GM12875 (cell line): Measurements from ENCODE around the gene VAV2.

Source experiments
- H3K4me3 ChIP-seq: one replicate; pipeline ENCODE4 v1.5.1; 2011; ENCODE audit warnings: low read depth, low read length, control low read depth
- TF ChIP-seq, protein P1 (sequence below): IDR thresholded peaks from 2 replicates; pipeline ENCODE4 v1.5.1; 2011; ENCODE audit warnings: low read depth, mild to moderate bottlenecking, control low read depth, inconsistent platforms, low read length, moderate library complexity, borderline replicate concordance; ENCODE audit not compliant: insufficient read depth

VAV2 gene

DNA sequence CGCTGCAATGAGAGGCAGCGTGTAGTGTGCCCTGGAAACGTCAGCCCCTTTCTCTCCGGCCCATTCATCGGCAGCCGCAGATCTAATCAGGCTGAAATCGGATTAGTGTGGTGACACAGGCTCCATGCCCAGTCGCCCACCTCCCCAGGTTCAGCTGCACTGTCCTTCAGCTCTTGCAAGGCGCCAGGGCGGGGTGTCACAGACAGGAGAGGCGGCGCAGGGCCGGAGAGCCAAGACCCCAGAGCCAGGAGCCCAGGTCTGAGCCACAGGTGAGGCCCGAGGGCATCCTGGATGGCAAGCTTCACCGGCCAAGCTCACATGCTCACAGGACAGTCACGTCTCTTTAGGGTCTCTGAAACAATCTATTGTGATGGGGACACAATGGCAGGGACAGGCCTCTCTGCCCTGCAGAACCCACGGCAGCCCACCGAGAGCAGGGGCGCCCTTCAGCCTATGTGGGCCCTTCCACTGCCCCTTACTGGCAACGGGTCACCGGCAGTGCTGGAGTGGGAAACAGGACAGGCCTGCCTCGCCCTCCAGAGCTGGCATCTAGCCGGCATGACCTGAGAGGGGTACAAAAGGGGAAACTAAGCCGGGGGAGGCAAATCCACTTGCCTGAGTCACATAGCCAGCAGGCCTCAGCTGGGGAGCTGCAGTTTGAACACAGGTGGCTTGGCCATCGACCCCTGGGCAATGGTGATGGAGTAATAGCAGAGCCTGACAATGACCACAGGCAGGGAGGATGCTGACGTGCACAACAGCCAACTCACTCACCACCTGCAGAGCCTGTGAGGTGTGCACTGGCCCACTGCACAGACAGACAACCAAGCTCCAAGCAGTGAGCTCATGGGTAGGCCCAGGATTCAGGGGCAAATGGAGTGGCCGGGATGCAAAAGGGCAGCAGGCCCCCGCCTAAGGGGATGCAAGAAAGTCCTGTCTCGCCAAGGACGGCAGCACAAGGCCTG is 48.1 kb downstream of the VAV2 start:
- H3K4me3 ChIP-seq = no peak overlapping the region
- TF ChIP-seq, protein P1, sequence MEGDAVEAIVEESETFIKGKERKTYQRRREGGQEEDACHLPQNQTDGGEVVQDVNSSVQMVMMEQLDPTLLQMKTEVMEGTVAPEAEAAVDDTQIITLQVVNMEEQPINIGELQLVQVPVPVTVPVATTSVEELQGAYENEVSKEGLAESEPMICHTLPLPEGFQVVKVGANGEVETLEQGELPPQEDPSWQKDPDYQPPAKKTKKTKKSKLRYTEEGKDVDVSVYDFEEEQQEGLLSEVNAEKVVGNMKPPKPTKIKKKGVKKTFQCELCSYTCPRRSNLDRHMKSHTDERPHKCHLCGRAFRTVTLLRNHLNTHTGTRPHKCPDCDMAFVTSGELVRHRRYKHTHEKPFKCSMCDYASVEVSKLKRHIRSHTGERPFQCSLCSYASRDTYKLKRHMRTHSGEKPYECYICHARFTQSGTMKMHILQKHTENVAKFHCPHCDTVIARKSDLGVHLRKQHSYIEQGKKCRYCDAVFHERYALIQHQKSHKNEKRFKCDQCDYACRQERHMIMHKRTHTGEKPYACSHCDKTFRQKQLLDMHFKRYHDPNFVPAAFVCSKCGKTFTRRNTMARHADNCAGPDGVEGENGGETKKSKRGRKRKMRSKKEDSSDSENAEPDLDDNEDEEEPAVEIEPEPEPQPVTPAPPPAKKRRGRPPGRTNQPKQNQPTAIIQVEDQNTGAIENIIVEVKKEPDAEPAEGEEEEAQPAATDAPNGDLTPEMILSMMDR = no peak

DNA sequence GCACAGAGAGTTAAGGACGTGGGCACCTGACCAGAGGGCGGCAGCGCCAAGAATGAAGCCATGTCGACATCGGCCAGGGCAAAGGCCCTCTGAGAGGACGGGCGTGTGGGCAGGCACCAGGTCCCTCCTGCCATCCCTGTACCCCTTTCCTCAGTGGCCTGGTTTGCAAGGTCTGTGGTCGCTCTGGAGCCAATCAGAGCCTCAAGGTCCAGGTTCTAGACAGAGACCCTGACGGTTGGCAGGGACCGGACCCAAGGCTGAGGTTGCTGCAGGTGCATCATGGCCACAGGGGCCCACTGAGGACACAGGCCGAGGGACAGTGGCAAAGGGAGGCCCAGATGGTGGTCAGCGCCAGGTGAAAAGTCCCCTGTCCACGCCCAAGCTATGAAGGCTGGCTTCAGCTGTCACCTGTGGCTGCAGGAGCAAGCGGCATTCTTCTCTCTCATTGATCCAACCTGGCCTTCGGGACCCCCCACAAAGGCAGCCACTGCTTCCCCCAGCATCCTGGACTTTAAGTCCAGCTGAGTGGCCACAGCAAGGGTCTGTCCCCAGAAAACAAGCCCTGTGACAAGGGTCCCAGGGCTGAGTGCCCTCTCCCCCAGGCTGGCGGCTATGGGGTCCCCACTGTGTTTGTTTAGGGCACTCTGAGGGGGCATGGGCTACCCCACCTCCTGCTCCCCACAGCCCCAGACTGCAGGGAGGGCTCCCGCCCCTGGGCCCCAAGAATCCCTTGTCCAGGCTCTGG is 48.9 kb downstream of the VAV2 start:
- TF ChIP-seq, protein P1 = no peak
- no peak overlapping the region for H3K4me3 ChIP-seq

DNA sequence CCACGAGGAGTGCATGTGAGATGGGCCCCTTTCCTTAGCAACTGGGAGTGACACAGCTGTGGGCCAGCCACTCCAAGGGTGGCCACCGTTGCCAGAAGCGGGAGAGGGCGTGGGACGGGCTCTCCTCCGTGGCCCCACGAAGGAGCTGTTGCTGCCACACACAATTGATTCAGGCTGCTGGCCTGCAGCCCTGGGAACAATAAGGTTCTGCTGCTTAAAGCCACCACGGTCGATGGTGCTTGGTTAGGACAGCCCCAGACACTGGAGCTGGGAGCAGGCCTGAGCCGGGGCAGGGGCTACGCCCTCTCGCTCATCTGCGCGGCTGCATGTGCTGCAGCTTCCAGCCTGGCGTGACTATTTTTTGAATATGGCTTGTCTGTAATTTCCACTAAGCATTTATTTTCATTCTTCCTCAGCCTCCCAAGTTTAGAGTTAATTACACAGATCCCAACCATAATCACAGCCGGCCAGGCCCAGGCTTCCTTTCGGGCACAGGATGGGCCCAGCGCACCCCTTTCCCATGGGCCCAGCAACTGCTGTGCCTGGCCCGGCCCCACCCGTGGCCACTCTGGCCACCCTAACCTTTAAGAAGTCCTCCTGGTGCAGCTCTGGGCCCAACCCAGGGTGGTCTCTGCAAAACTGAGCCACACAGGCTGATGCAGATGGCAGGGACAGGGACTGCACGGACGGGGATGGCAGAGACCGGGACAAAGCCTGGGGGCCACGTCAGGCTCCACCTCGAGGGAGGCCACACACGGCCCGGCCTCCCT is 49.7 kb downstream of the VAV2 start:
- H3K4me3 ChIP-seq = no peak overlapping the region
- TF ChIP-seq, protein P1 = no peak

DNA sequence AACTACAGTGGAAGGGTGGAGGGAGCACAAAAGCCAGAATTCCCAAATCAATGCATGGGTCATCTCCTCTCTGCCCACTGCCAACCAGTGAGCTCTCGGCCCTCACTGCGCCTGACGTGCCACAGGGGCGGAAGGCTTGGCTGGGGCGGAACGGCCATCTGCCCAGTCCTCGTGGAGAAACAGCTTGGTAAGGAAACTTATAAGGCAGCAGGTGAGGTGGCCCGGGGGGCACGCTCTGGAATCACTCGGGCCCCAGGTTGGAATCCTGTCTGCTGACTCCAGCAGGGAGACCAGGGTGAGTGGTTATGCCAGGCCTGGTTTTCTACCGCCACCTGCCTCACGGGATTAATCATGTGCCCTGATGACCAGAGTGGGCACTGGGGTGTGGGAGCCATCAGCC is 52.3 kb downstream of the VAV2 start:
- H3K4me3 ChIP-seq = no peak overlapping the region
- TF ChIP-seq, protein P1 = no peak

DNA sequence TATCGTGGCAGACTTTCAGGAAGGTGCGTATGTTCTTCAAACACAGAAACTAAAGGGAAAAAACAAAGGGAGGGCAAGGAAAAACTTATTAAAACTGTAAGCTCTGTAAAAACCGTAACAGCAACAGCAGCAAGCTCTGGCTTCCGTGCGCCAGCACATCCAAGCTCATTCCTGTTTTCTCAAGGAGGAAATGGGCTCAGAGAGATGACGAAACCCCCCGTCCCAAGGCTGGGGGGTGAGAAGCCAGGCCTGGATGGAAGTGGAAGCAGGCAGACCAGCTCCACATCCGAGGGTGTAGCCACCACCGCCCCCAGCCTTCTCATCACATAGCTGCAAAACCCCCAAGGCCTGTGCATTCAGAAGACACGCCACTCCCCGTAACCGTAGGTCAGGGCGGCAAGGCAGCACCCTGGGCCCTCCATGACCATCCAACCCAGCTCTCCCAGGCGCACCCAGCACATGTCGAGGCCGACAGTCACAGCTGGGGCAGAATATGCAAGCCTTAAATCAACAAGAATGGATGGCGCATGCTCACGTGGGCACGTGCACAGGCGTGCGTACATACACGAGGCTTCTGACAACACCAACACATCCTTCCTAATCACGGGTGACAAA is 52.8 kb downstream of the VAV2 start:
- TF ChIP-seq, protein P1 = no peak
- H3K4me3 ChIP-seq = no peak overlapping the region

DNA sequence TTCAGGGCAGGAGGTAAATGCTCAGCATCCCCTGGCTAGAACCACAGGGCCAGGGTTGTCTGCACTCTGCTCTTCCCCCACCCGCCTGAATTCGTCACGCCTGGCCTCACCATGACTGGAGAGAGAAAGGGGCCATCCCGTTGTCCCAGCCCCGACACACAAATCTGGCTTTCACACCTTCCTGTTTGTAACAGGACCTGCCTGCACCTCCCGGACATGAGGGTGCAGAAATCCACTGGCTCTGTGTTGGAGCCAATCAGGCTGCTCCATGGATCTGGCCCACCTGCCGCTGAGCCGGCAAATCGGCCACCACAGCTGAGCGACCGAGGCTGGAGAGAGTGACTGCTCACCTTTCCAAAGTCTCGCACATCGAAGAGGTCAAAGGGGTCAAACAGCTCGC is 53.4 kb downstream of the VAV2 start:
- H3K4me3 ChIP-seq = no peak overlapping the region
- TF ChIP-seq, protein P1 = no peak
